Measurements from ENCODE around the gene UGT2B15.
"Not testable (repeated sequence)": the region's sequence is repeated elsewhere in the genome, so short reads cannot be mapped to it uniquely, and the experiment has no call there.

The UGT2B15 gene

DNA sequence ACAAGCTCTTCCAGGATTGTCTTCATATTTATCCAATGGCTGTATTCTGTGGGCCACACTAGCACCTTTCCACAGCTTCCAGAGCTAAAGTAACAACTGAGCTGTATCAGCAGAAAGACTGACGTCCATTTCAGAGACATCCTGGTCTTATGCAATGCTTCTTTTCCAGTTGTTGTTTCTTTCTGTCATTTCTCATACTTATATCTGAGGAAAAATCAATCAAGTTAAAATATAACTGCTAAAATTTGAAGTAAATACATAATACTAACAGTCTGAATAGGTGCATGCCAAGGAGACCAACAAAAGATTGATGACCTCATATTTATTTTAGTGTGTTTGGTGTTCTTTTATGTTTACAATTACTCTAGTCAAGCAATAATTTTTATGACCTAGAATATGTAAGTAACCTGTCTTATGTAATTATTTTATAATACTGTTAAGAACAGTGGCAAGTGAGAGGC is at the start of gene UGT2B15:
TSS of gene UGT2B15 (minus strand) at position 174 of the 461 bp plus-strand sequence. CDS start at position 140, 34 bp downstream.
- CTCF ChIA-PET, H3K4me1 Mint-ChIP-seq, DNase-seq, H3K27ac Mint-ChIP-seq, H3K9me3 Mint-ChIP-seq, H3K4me3 Mint-ChIP-seq, H3K27me3 Mint-ChIP-seq, H3K36me3 Mint-ChIP-seq: not testable (repeated sequence)

DNA sequence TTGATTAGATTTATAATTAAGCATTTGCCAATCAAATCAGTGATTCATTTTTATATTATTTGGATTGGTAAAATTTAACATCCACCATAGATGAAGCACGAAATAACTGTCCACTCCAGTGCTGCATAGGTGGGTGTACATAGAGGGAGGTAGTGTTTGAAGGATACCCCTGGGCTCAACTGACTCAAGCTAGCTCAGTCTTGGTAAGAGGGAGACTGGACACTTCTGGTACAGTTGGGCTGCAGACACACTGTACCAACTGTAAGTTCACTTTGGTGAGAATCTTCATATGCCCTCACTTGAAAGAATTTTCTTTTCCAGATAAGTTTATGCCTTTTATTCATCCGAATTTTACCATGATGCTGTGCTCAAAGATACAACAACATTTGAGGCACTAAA is 48.6 kb upstream of the UGT2B15 start:
- Mint-ChIP-seq H3K27me3 (no peaks in the 10 kb centered on the region), H3K9me3 (no peaks in the 10 kb centered on the region), H3K27ac (no peak overlapping the region), H3K36me3 (no peaks in the 10 kb centered on the region), H3K4me1 (no peaks in the 10 kb centered on the region), H3K4me3 (no peak overlapping the region)
- no peak for DNase-seq
- CTCF ChIA-PET = no interaction called here

GRCh38 chr4:68718447-68719074 is 48.1 kb upstream of the UGT2B15 start:
- H3K4me3 Mint-ChIP-seq = no peak overlapping the region
- H3K36me3 Mint-ChIP-seq = no peaks in the 10 kb centered on the region
- H3K27me3 Mint-ChIP-seq = no peaks in the 10 kb centered on the region
- no peaks in the 10 kb centered on the region for H3K9me3 Mint-ChIP-seq
- no peak for DNase-seq
- CTCF ChIA-PET = no interaction called here
- H3K4me1 Mint-ChIP-seq = no peaks in the 10 kb centered on the region
- H3K27ac Mint-ChIP-seq = no peak overlapping the region

GRCh38 chr4:68717999-68718398 is 47.5 kb upstream of the UGT2B15 start:
- H3K4me1 Mint-ChIP-seq = no peaks in the 10 kb centered on the region
- H3K27ac Mint-ChIP-seq = no peak overlapping the region
- no peaks in the 10 kb centered on the region for H3K36me3 Mint-ChIP-seq
- no peak for DNase-seq
- H3K9me3 Mint-ChIP-seq = no peaks in the 10 kb centered on the region
- no peaks in the 10 kb centered on the region for H3K27me3 Mint-ChIP-seq
- CTCF ChIA-PET = no interaction called here
- no peak overlapping the region for H3K4me3 Mint-ChIP-seq

- no peak overlapping the region for H3K27ac Mint-ChIP-seq
- no peak for DNase-seq
- H3K36me3 Mint-ChIP-seq = no peaks in the 10 kb centered on the region
- H3K9me3 Mint-ChIP-seq = no peaks in the 10 kb centered on the region
- no peak overlapping the region for H3K4me3 Mint-ChIP-seq
- CTCF ChIA-PET = no interaction called here
- H3K27me3 Mint-ChIP-seq = no peaks in the 10 kb centered on the region
- H3K4me1 Mint-ChIP-seq = no peaks in the 10 kb centered on the region
These were observed 43.9 kb upstream of the UGT2B15 start for GRCh38 chr4:68714400-68714799.

GRCh38 chr4:68712207-68712606 is 41.8 kb upstream of the UGT2B15 start:
- no peaks in the 10 kb centered on the region for H3K27me3 Mint-ChIP-seq
- no peak overlapping the region for H3K27ac Mint-ChIP-seq
- no peaks in the 10 kb centered on the region for H3K4me1 Mint-ChIP-seq
- no peaks in the 10 kb centered on the region for H3K36me3 Mint-ChIP-seq
- no peak overlapping the region for H3K4me3 Mint-ChIP-seq
- H3K9me3 Mint-ChIP-seq = no peaks in the 10 kb centered on the region
- DNase-seq = no peak
- CTCF ChIA-PET = no interaction called here

- no peaks in the 10 kb centered on the region for H3K36me3 Mint-ChIP-seq
- no peaks in the 10 kb centered on the region for H3K27me3 Mint-ChIP-seq
- CTCF ChIA-PET = no interaction called here
- H3K27ac Mint-ChIP-seq = no peak overlapping the region
- H3K4me3 Mint-ChIP-seq = no peak overlapping the region
- DNase-seq = no peak
- H3K4me1 Mint-ChIP-seq = no peaks in the 10 kb centered on the region
- no peaks in the 10 kb centered on the region for H3K9me3 Mint-ChIP-seq
These were observed 38.1 kb upstream of the UGT2B15 start for GRCh38 chr4:68708566-68708965.

GRCh38 chr4:68703168-68703567 is 32.7 kb upstream of the UGT2B15 start:
- CTCF ChIA-PET = not testable (repeated sequence)

DNA sequence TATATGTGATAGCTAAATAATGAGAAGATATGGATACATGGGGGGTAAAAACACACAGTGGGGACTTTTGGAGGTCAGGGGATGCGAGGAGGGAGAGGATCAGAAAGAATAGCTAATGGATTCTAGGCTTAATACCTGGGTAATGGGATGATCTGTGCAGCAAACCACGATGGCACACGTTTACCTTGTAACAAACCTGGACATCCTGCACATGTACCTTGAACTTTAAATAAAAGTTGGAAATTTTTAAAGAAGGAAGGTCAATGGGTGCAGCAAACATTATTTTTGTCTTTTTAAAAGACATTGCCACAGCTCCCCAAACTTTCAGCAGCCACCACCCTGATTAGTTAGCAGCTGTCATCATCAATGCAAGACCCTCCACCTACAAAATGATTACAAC is 29.7 kb upstream of the UGT2B15 start:
- Mint-ChIP-seq H3K27ac (no peak overlapping the region), H3K27me3 (no peaks in the 10 kb centered on the region), H3K4me3 (no peak overlapping the region), H3K4me1 (no peaks in the 10 kb centered on the region), H3K9me3 (no peaks in the 10 kb centered on the region), H3K36me3 (no peaks in the 10 kb centered on the region)
- DNase-seq = no peak
- CTCF ChIA-PET = no interaction called here

More at GRCh38 chr4:68703168-68703567, 32.7 kb upstream of the UGT2B15 start:
- H3K27ac Mint-ChIP-seq, H3K9me3 Mint-ChIP-seq, H3K4me1 Mint-ChIP-seq, H3K4me3 Mint-ChIP-seq, H3K36me3 Mint-ChIP-seq, DNase-seq, H3K27me3 Mint-ChIP-seq: not testable (repeated sequence)

GRCh38 chr4:68693325-68694075 is 23.0 kb upstream of the UGT2B15 start:
- Mint-ChIP-seq H3K36me3 (no peaks in the 10 kb centered on the region), H3K27ac (no peak overlapping the region), H3K27me3 (no peaks in the 10 kb centered on the region), H3K4me3 (no peak overlapping the region), H3K9me3 (no peaks in the 10 kb centered on the region), H3K4me1 (no peaks in the 10 kb centered on the region)
- CTCF ChIA-PET = no interaction called here
- DNase-seq = no peak

GRCh38 chr4:68691186-68691585 is 20.7 kb upstream of the UGT2B15 start:
- no peaks in the 10 kb centered on the region for H3K4me1 Mint-ChIP-seq
- CTCF ChIA-PET = no interaction called here
- no peak overlapping the region for H3K4me3 Mint-ChIP-seq
- no peak overlapping the region for H3K27ac Mint-ChIP-seq
- H3K27me3 Mint-ChIP-seq = no peaks in the 10 kb centered on the region
- H3K9me3 Mint-ChIP-seq = no peaks in the 10 kb centered on the region
- no peak for DNase-seq
- H3K36me3 Mint-ChIP-seq = no peaks in the 10 kb centered on the region

- H3K4me1 Mint-ChIP-seq = no peaks in the 10 kb centered on the region
- CTCF ChIA-PET = no interaction called here
- H3K9me3 Mint-ChIP-seq = no peaks in the 10 kb centered on the region
- no peak overlapping the region for H3K27ac Mint-ChIP-seq
- no peaks in the 10 kb centered on the region for H3K27me3 Mint-ChIP-seq
- H3K4me3 Mint-ChIP-seq = no peak overlapping the region
- H3K36me3 Mint-ChIP-seq = no peaks in the 10 kb centered on the region
- DNase-seq = no peak
These were observed 12.6 kb upstream of the UGT2B15 start for GRCh38 chr4:68683034-68683433.

DNA sequence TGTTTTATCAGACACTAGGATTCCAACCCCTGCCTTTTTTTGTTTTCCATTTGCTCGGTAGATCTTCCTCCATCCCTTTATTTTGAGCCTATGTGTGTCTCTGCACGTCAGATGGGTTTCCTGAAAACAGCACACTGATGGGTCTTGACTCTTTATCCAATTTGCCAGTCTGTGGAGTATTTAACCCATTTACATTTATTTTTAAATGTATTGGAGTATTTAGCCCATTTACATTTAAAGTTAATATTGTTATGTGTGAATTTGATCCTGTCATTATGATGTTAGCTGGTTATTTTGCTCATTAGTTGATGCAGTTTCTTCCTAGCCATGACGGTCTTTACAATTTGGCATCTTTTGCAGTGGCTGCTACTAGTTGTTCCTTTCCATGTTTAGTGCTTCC is 10.8 kb upstream of the UGT2B15 start:
- H3K4me3 Mint-ChIP-seq, H3K36me3 Mint-ChIP-seq, H3K9me3 Mint-ChIP-seq, DNase-seq, H3K4me1 Mint-ChIP-seq, CTCF ChIA-PET, H3K27me3 Mint-ChIP-seq, H3K27ac Mint-ChIP-seq: not testable (repeated sequence)

- Mint-ChIP-seq H3K4me3 (no peak overlapping the region), H3K36me3 (no peaks in the 10 kb centered on the region), H3K9me3 (peaks cover 2% of the 10 kb centered on the region), H3K4me1 (no peaks in the 10 kb centered on the region), H3K27me3 (no peaks in the 10 kb centered on the region), H3K27ac (no peak overlapping the region)
- DNase-seq = no peak
- CTCF ChIA-PET = no interaction called here
These were observed 2.7 kb upstream of the UGT2B15 start for GRCh38 chr4:68673143-68673542.

- DNase-seq, H3K36me3 Mint-ChIP-seq, H3K4me1 Mint-ChIP-seq, H3K27me3 Mint-ChIP-seq, CTCF ChIA-PET, H3K27ac Mint-ChIP-seq, H3K9me3 Mint-ChIP-seq, H3K4me3 Mint-ChIP-seq: not testable (repeated sequence)
These were observed 765 bp upstream of the UGT2B15 start for GRCh38 chr4:68671217-68671616.
